ENCODE data around the gene HPCAL1.

HPCAL1 gene

GRCh38 chr2:10407841-10408648 is 105.3 kb downstream of the HPCAL1 start:
- H3K27me3 ChIP-seq (ENCODE audit: control insufficient read depth, insufficient read depth, low read length): no peaks in the 10 kb centered on the region
- no peaks in the 10 kb centered on the region for H3K9me3 ChIP-seq (ENCODE audit: control insufficient read depth, low read depth, low read length)
- no peaks in the 10 kb centered on the region for H3K36me3 ChIP-seq (ENCODE audit: control insufficient read depth, low read depth, low read length)
- no peak overlapping the region for H3K9ac ChIP-seq (ENCODE audit: low read length)
- no peak overlapping the region for H3K27ac ChIP-seq (ENCODE audit: low read length)
- H3K4me1 ChIP-seq (ENCODE audit: control insufficient read depth, low read depth, low read length): peaks cover 5% of the 10 kb centered on the region
- no peak overlapping the region for H3K4me3 ChIP-seq (ENCODE audit: low read length)

- H3K9ac ChIP-seq (ENCODE audit: low read length): no peak overlapping the region
- H3K4me1 ChIP-seq (ENCODE audit: control insufficient read depth, low read depth, low read length): peaks cover 5% of the 10 kb centered on the region
- no peak overlapping the region for H3K4me3 ChIP-seq (ENCODE audit: low read length)
- no peaks in the 10 kb centered on the region for H3K27me3 ChIP-seq (ENCODE audit: control insufficient read depth, insufficient read depth, low read length)
- no peaks in the 10 kb centered on the region for H3K36me3 ChIP-seq (ENCODE audit: control insufficient read depth, low read depth, low read length)
- no peak overlapping the region for H3K27ac ChIP-seq (ENCODE audit: low read length)
- H3K9me3 ChIP-seq (ENCODE audit: control insufficient read depth, low read depth, low read length): no peaks in the 10 kb centered on the region
These were observed 106.2 kb downstream of the HPCAL1 start for GRCh38 chr2:10408649-10409579.

- Histone ChIP-seq H3K9me3 (ENCODE audit: control insufficient read depth, low read depth, low read length) (no peaks in the 10 kb centered on the region), H3K4me1 (ENCODE audit: control insufficient read depth, low read depth, low read length) (peaks cover 5% of the 10 kb centered on the region), H3K27me3 (ENCODE audit: control insufficient read depth, insufficient read depth, low read length) (no peaks in the 10 kb centered on the region), H3K4me3 (ENCODE audit: low read length) (no peak overlapping the region), H3K27ac (ENCODE audit: low read length) (no peak overlapping the region), H3K9ac (ENCODE audit: low read length) (no peak overlapping the region), H3K36me3 (ENCODE audit: control insufficient read depth, low read depth, low read length) (no peaks in the 10 kb centered on the region)
These were observed 107.5 kb downstream of the HPCAL1 start for GRCh38 chr2:10410001-10410822.

- no peaks in the 10 kb centered on the region for H3K9me3 ChIP-seq (ENCODE audit: control insufficient read depth, low read depth, low read length)
- H3K9ac ChIP-seq (ENCODE audit: low read length): no peak overlapping the region
- no peaks in the 10 kb centered on the region for H3K36me3 ChIP-seq (ENCODE audit: control insufficient read depth, low read depth, low read length)
- peaks cover 5% of the 10 kb centered on the region for H3K4me1 ChIP-seq (ENCODE audit: control insufficient read depth, low read depth, low read length)
- no peak overlapping the region for H3K27ac ChIP-seq (ENCODE audit: low read length)
- no peak overlapping the region for H3K4me3 ChIP-seq (ENCODE audit: low read length)
- H3K27me3 ChIP-seq (ENCODE audit: control insufficient read depth, insufficient read depth, low read length): no peaks in the 10 kb centered on the region
These were observed 108.2 kb downstream of the HPCAL1 start for GRCh38 chr2:10410823-10411437.

GRCh38 chr2:10411557-10411956 is 108.9 kb downstream of the HPCAL1 start:
- Histone ChIP-seq H3K4me3 (ENCODE audit: low read length) (no peak overlapping the region), H3K27ac (ENCODE audit: low read length) (no peak overlapping the region), H3K36me3 (ENCODE audit: control insufficient read depth, low read depth, low read length) (no peaks in the 10 kb centered on the region), H3K27me3 (ENCODE audit: control insufficient read depth, insufficient read depth, low read length) (no peaks in the 10 kb centered on the region), H3K9me3 (ENCODE audit: control insufficient read depth, low read depth, low read length) (no peaks in the 10 kb centered on the region), H3K9ac (ENCODE audit: low read length) (no peak overlapping the region), H3K4me1 (ENCODE audit: control insufficient read depth, low read depth, low read length) (peaks cover 5% of the 10 kb centered on the region)

GRCh38 chr2:10412380-10412779 is 109.7 kb downstream of the HPCAL1 start:
- Histone ChIP-seq H3K4me3 (ENCODE audit: low read length) (no peak overlapping the region), H3K9ac (ENCODE audit: low read length) (no peak overlapping the region), H3K9me3 (ENCODE audit: control insufficient read depth, low read depth, low read length) (no peaks in the 10 kb centered on the region), H3K27me3 (ENCODE audit: control insufficient read depth, insufficient read depth, low read length) (no peaks in the 10 kb centered on the region), H3K27ac (ENCODE audit: low read length) (no peak overlapping the region), H3K4me1 (ENCODE audit: control insufficient read depth, low read depth, low read length) (peaks cover 5% of the 10 kb centered on the region), H3K36me3 (ENCODE audit: control insufficient read depth, low read depth, low read length) (no peaks in the 10 kb centered on the region)

- Histone ChIP-seq H3K4me1 (ENCODE audit: control insufficient read depth, low read depth, low read length) (peaks cover 5% of the 10 kb centered on the region), H3K9me3 (ENCODE audit: control insufficient read depth, low read depth, low read length) (no peaks in the 10 kb centered on the region), H3K4me3 (ENCODE audit: low read length) (no peak overlapping the region), H3K27ac (ENCODE audit: low read length) (no peak overlapping the region), H3K27me3 (ENCODE audit: control insufficient read depth, insufficient read depth, low read length) (no peaks in the 10 kb centered on the region), H3K9ac (ENCODE audit: low read length) (no peak overlapping the region), H3K36me3 (ENCODE audit: control insufficient read depth, low read depth, low read length) (no peaks in the 10 kb centered on the region)
These were observed 110.8 kb downstream of the HPCAL1 start for GRCh38 chr2:10413503-10413902.

- Histone ChIP-seq H3K36me3 (ENCODE audit: control insufficient read depth, low read depth, low read length) (no peaks in the 10 kb centered on the region), H3K9ac (ENCODE audit: low read length) (no peak overlapping the region), H3K27ac (ENCODE audit: low read length) (no peak overlapping the region), H3K4me1 (ENCODE audit: control insufficient read depth, low read depth, low read length) (no peaks in the 10 kb centered on the region), H3K27me3 (ENCODE audit: control insufficient read depth, insufficient read depth, low read length) (no peaks in the 10 kb centered on the region), H3K4me3 (ENCODE audit: low read length) (no peak overlapping the region), H3K9me3 (ENCODE audit: control insufficient read depth, low read depth, low read length) (no peaks in the 10 kb centered on the region)
These were observed 111.3 kb downstream of the HPCAL1 start for GRCh38 chr2:10413991-10414451.

GRCh38 chr2:10414591-10414990 is 111.9 kb downstream of the HPCAL1 start:
- Histone ChIP-seq H3K36me3 (ENCODE audit: control insufficient read depth, low read depth, low read length) (no peaks in the 10 kb centered on the region), H3K4me3 (ENCODE audit: low read length) (no peak overlapping the region), H3K4me1 (ENCODE audit: control insufficient read depth, low read depth, low read length) (no peaks in the 10 kb centered on the region), H3K27me3 (ENCODE audit: control insufficient read depth, insufficient read depth, low read length) (no peaks in the 10 kb centered on the region), H3K27ac (ENCODE audit: low read length) (no peak overlapping the region), H3K9me3 (ENCODE audit: control insufficient read depth, low read depth, low read length) (no peaks in the 10 kb centered on the region), H3K9ac (ENCODE audit: low read length) (no peak overlapping the region)

- no peaks in the 10 kb centered on the region for H3K27me3 ChIP-seq (ENCODE audit: control insufficient read depth, insufficient read depth, low read length)
- no peak overlapping the region for H3K27ac ChIP-seq (ENCODE audit: low read length)
- H3K36me3 ChIP-seq (ENCODE audit: control insufficient read depth, low read depth, low read length): no peaks in the 10 kb centered on the region
- no peak overlapping the region for H3K9ac ChIP-seq (ENCODE audit: low read length)
- H3K4me1 ChIP-seq (ENCODE audit: control insufficient read depth, low read depth, low read length): no peaks in the 10 kb centered on the region
- H3K9me3 ChIP-seq (ENCODE audit: control insufficient read depth, low read depth, low read length): no peaks in the 10 kb centered on the region
- H3K4me3 ChIP-seq (ENCODE audit: low read length): no peak overlapping the region
These were observed 112.3 kb downstream of the HPCAL1 start for GRCh38 chr2:10415048-10415447.

GRCh38 chr2:10415640-10416039 is 112.9 kb downstream of the HPCAL1 start:
- Histone ChIP-seq H3K4me3 (ENCODE audit: low read length) (no peak overlapping the region), H3K36me3 (ENCODE audit: control insufficient read depth, low read depth, low read length) (no peaks in the 10 kb centered on the region), H3K27me3 (ENCODE audit: control insufficient read depth, insufficient read depth, low read length) (no peaks in the 10 kb centered on the region), H3K9me3 (ENCODE audit: control insufficient read depth, low read depth, low read length) (no peaks in the 10 kb centered on the region), H3K4me1 (ENCODE audit: control insufficient read depth, low read depth, low read length) (no peaks in the 10 kb centered on the region), H3K9ac (ENCODE audit: low read length) (no peak overlapping the region), H3K27ac (ENCODE audit: low read length) (no peak overlapping the region)
